HL-60 (cell line): Measurements from ENCODE around the gene CHCHD3.
"Not testable (repeated sequence)": the region's sequence is repeated elsewhere in the genome, so short reads cannot be mapped to it uniquely, and the experiment has no call there.

Experiments used
- DNase-seq, 2 experiments: peaks; one replicate each; pipeline ENCODE4 v3.0.0-alpha.2; 2010 to 2020; ENCODE audit warnings: low read depth in 1 of 2, low spot score in 1 of 2
- H3K27ac ChIP-seq: fragments of 250-450 bp; sonication (Bioruptor Pico); replicated peaks from 2 replicates; pipeline ENCODE4 v1.5.1; 2020; ENCODE audit warnings: mild to moderate bottlenecking, moderate library complexity
- H3K27me3 ChIP-seq: fragments of 250-450 bp; sonication (Bioruptor Pico); 2 replicates; pipeline ENCODE4 v1.5.1; 2021; ENCODE audit warnings: mild to moderate bottlenecking, moderate library complexity; ENCODE audit not compliant: insufficient read depth, poor library complexity, severe bottlenecking
- H3K4me3 ChIP-seq: replicated peaks from 2 replicates; pipeline ENCODE4 v1.5.1; 2011; ENCODE audit warnings: mild to moderate bottlenecking, control low read depth, low read length; ENCODE audit not compliant: insufficient read depth
- CTCF ChIP-seq: IDR thresholded peaks from one replicate; pipeline ENCODE4 v1.5.1; 2011; ENCODE audit warnings: low read length, control low read depth, inconsistent platforms; ENCODE audit not compliant: insufficient read depth
- GABPA ChIP-seq: IDR thresholded peaks from 2 replicates; pipeline ENCODE4 v1.6.1; 2012; ENCODE audit warnings: low read depth
- POLR2AphosphoS5 ChIP-seq: IDR thresholded peaks from 2 replicates; pipeline ENCODE4 v1.6.1; 2012; ENCODE audit warnings: low read depth
- REST ChIP-seq: IDR thresholded peaks from 2 replicates; pipeline ENCODE4 v1.6.1; 2012; ENCODE audit warnings: low read depth; ENCODE audit not compliant: insufficient replicate concordance
- SPI1 ChIP-seq: IDR thresholded peaks from 2 replicates; pipeline ENCODE4 v1.6.1; 2012; ENCODE audit warnings: low read depth, mild to moderate bottlenecking, borderline replicate concordance

CHCHD3 gene

GRCh38 chr7:132906193-132906835 lies 175.6 kb downstream of the CHCHD3 start:
- Histone ChIP-seq H3K27ac (no peak overlapping the region), H3K4me3 (no peak overlapping the region), H3K27me3 (no peaks in the 10 kb centered on the region)
- no peak for DNase-seq
- no peak for TF ChIP-seq SPI1
- no peak for TF ChIP-seq REST
- no peak for TF ChIP-seq CTCF

GRCh38 chr7:132905136-132905535 lies 176.8 kb downstream of the CHCHD3 start:
- H3K27me3 ChIP-seq, H3K4me3 ChIP-seq, DNase-seq, H3K27ac ChIP-seq: not testable (repeated sequence)

- no peak for DNase-seq
- Histone ChIP-seq H3K27ac (no peak overlapping the region), H3K4me3 (no peak overlapping the region), H3K27me3 (no peaks in the 10 kb centered on the region)
- TF ChIP-seq REST (no peak), POLR2AphosphoS5 (no peak), SPI1 (no peak), CTCF (no peak), GABPA (no peak)
Measured at GRCh38 chr7:132904209-132904608, 177.7 kb downstream of the CHCHD3 start.

- H3K27ac ChIP-seq, DNase-seq, H3K27me3 ChIP-seq, H3K4me3 ChIP-seq: not testable (repeated sequence)
Measured at GRCh38 chr7:132902294-132902693, 179.6 kb downstream of the CHCHD3 start.

GRCh38 chr7:132901241-132901640 lies 180.6 kb downstream of the CHCHD3 start:
- TF ChIP-seq REST (no peak), GABPA (no peak), POLR2AphosphoS5 (no peak), SPI1 (no peak), CTCF (no peak)
- no peaks in the 10 kb centered on the region for H3K27me3 ChIP-seq
- DNase-seq, result no peak
- H3K4me3 ChIP-seq, result no peak overlapping the region
- no peak overlapping the region for H3K27ac ChIP-seq
